B cell (primary cell): ENCODE measurements around the gene TEX264.

Experiments
- EZH2 ChIP-seq: IDR thresholded peaks from 2 replicates; pipeline ENCODE4 v1.6.1; 2012; ENCODE audit warnings: borderline replicate concordance, low read depth, mild to moderate bottlenecking, moderate library complexity, low read length; ENCODE audit not compliant: insufficient read depth, poor library complexity, severe bottlenecking
- TF ChIP-seq, protein P1 (sequence below): fragments of 200-600 bp; IDR thresholded peaks from one replicate; pipeline ENCODE4 v1.8.0; 2022; ENCODE audit warnings: antibody characterized with exemption, mild to moderate bottlenecking

DNA sequence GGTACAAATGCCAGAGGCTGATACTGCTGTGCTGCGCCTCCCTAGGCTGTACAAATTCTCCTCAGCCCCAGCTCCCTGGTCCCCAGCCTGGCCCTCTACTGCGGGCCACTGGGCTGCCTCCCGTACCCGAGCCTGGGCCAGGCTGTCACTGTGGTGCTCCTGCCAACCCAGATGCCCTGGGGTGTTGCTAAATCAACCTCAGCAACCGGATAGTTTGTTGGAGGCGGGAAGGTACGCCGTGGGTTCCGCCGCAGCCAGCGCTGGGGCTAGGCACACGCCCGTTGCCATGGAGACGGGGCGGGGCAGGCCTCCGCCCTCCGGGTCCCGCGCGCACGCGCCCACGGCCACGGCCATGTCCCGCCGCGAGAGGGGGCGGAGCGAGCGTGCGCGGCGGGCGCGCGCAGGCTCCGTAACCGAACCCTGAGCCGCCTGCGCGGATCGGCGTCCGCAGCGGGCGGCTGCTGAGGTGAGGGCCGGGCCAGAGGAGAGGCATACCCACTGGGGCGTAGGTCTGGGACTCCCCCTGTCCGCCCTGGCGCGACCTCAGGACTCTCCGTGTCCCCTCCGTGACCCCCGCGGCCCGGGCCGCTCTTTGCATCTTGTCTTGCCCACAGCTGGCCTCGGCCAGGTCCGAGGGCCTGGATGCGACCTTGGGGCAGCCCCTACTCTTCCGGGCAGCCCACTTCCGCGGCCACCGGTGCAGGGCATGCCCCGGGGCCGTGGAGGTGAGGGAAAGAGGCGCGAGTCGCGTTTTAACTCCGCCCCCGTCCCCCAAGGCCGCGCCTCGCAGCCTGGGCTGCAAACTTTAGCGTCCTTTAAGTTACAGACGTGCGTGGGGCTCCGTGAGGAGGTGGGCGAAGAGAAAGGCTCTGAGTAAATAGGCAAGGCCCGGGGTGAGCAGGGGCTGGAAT is at the start of gene TEX264:
- no peak for TF ChIP-seq EZH2
- TF ChIP-seq, protein P1, sequence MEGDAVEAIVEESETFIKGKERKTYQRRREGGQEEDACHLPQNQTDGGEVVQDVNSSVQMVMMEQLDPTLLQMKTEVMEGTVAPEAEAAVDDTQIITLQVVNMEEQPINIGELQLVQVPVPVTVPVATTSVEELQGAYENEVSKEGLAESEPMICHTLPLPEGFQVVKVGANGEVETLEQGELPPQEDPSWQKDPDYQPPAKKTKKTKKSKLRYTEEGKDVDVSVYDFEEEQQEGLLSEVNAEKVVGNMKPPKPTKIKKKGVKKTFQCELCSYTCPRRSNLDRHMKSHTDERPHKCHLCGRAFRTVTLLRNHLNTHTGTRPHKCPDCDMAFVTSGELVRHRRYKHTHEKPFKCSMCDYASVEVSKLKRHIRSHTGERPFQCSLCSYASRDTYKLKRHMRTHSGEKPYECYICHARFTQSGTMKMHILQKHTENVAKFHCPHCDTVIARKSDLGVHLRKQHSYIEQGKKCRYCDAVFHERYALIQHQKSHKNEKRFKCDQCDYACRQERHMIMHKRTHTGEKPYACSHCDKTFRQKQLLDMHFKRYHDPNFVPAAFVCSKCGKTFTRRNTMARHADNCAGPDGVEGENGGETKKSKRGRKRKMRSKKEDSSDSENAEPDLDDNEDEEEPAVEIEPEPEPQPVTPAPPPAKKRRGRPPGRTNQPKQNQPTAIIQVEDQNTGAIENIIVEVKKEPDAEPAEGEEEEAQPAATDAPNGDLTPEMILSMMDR, result no peak
